HG02840 (cell line): ENCODE measurements around the gene PFDN2.
"Not testable (repeated sequence)": the region's sequence is repeated elsewhere in the genome, so short reads cannot be mapped to it uniquely, and the experiment has no call there.

Source experiments
- ATAC-seq: cut with Tn5 transposase; IDR thresholded peaks from one replicate; pipeline ENCODE4 v1.9.1; 2021; ENCODE audit warnings: mild to moderate bottlenecking, moderate library complexity, moderate number of reproducible peaks; ENCODE audit not compliant: unreplicated experiment, low FRiP score

The PFDN2 gene

GRCh38 chr1:161082996-161083747, 34.7 kb downstream of the PFDN2 start:
- no peak for ATAC-seq

DNA sequence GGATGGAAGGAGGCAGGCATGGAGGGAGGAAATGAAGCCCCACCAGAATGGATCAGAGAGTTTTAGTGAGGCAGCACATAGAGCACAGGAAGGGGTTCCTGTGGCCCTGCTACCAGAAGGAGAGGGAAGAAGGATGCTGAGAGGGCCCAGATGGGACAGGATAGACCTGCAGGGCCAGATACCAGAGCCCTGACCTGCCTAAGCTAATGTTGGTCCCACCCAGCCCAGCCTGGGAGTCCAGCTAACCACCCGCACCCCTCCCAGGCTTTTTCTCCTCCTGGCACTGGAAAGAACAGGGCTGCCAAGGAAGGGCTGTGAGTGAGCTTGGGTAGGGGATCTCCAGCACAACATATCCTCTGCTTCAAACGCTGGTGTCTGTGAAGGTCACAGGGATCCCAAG, 35.4 kb downstream of the PFDN2 start:
- no peak for ATAC-seq

- no peak for ATAC-seq
Observed at GRCh38 chr1:161081519-161081918, 36.3 kb downstream of the PFDN2 start.

GRCh38 chr1:161080441-161081405, 37.1 kb downstream of the PFDN2 start:
- no peak for ATAC-seq

- ATAC-seq = no peak
Observed at GRCh38 chr1:161079436-161080110, 38.3 kb downstream of the PFDN2 start.

GRCh38 chr1:161077426-161077825, 40.4 kb downstream of the PFDN2 start:
- ATAC-seq = no peak

GRCh38 chr1:161076410-161076809, 41.4 kb downstream of the PFDN2 start:
- no peak for ATAC-seq

GRCh38 chr1:161074676-161075368, 43.0 kb downstream of the PFDN2 start:
- ATAC-seq = no peak

DNA sequence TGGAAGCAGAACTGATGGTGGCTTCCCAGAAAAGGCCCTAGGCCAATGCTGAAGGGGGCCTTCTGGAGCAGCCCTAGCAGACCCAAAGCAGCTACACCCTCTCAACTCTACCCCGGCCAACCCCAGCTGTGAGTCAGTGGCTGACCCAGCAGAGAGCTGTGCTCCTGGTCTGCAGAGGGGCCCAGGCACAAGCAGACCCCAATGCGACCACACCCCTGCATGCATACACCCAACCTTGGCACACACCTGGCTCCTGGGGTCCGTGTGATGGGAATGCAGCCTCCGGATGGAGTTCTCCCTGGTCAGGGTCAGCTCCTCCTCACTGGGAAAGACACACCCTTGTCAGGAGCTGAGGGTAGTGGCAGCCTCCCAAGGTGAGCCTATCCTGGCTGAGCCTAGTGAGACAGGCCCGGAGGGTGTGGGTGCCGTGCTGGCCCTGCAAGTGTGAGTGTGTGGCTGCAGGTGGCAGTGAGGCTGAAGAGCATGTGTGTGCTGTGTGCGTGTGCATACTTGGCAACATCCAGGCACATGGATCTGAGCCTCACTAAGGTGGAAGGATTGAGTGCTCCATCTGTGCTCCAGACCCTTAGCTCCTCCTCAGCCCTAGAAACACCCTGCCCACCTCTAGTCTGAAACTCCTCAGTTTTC, 44.2 kb downstream of the PFDN2 start:
- no peak for ATAC-seq

DNA sequence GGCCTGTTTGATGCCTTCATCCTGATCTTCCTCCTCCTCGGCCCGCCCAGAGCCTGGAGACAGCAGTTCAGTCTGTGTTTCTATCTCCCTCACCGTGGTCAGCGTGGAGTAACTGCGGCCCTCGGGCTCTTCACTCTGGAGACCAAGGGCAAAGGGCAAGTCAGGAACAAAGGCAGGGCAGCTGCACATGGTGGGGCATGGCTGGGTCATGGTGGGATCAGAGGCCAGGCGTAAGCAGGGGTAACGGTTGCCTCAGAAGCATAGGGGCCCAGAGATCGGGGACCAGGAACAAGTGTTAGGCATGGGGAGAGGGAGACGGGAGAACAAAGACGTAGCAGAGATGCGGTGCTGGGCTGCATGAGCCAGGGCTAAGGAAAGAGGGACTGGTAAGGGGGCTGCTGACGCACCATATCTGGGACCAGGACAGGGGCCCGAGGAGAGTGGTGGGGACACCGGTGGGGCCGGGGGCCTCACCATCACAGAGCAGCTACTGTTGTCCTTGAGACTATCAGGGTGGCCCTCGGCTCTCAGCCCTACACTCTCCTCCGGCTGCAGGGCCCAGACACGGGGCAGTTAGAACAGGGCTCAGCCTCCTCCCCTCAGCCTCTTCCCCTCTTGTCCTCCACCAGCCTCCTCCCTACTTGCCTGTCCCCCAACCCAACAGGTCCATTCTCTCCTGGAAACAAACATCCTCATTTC, 44.9 kb downstream of the PFDN2 start:
- no peak for ATAC-seq

DNA sequence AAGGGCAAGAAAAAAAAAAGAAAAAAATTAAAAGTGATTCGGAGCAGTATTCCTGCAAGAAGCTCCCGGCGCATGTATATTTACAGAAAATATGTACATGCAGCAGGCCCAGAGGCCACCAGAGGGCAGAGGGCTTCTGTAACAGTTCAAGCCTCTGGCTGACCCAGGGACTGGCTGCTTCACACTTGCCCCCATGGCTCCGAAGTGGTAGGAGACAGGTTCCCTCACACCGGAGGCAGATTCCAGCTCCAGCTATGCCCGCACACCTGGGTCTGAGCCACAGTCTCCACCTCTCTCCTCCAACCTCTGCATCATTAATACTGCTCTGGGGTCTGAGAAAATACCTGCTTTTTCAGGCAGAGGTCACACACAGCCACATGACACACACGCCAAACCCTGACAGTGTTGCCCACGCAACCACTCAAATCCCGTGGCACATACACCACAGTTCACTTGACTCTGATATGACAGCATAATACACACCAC, 45.9 kb downstream of the PFDN2 start:
- no peak for ATAC-seq

DNA sequence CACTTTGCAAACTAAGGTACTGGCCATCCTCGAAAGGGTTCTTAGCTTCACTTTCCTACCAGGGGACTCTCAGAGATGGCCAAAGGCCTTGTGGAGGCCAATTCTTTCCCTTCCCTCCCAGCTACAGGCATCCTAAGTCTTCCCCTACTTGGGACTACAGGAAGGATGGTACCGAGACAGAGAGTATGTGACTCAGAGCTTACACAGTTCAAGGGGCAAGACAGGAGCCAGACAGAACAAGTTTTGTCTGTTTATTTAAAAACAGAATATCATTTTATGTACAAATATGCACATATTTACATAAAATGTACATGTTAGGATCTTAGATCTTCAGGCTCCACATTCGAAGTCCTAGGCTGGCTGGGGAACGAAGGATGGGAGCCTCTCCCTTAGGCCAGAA, 47.1 kb downstream of the PFDN2 start:
- no peak for ATAC-seq

GRCh38 chr1:161069731-161070270, 48.0 kb downstream of the PFDN2 start, which contains the start of gene ARHGAP30:
ARHGAP30 (minus strand) TSS chr1:161069891; CDS start chr1:161069624, 267 bp downstream.
- peak; percentile 81 for ATAC-seq

DNA sequence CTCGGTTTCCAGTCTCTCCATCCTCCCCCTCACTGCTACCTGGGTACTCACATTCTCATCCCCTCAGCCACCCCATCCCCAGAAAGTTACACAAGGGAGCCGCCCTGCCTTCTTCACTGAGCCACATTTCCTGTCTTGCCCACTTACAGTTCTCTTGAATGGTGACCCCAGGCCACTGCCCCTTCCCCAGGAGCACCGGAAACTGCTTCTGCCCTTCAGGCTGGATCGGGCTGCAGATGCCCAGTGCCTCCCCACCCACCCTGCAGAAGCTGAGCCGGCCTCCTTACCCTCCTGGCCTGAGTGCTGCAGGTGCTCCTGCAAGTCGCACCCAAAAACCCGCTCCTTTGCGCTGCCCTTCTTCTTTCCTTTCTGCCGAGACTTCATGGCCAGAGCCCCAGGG, 48.6 kb downstream of the PFDN2 start:
- ATAC-seq = no peak

- ATAC-seq = peak; percentile 45
Observed at GRCh38 chr1:161068306-161069234, 49.3 kb downstream of the PFDN2 start.

DNA sequence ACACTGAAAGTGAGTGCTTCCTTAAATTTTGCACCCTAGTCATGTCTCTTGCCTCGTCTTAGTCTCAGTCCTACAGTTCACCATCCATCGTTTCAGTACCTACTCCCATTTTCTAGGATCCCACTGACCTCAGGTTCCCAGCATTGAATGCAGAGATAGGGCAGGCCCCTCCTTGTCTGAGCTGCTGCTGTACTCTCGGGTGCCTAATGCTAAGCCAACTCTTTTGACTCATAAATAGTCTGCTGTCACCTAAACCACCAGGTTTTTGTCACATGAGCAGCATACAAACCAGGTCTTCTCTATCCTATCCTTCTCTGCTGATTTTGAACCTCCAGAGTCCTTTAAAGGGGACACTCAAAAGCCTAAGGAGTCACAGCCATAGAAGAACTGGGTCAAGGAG, 51.1 kb downstream of the PFDN2 start:
- no peak for ATAC-seq

- not testable (repeated sequence) for ATAC-seq
Observed at GRCh38 chr1:161065681-161066080, 52.2 kb downstream of the PFDN2 start.

- not testable (repeated sequence) for ATAC-seq
Observed at GRCh38 chr1:161063936-161064335, 53.9 kb downstream of the PFDN2 start.
